ENCODE results near the gene STRA8.
"Not testable (repeated sequence)": the region's sequence is repeated elsewhere in the genome, so short reads cannot be mapped to it uniquely, and the experiment has no call there.

Gene STRA8

DNA sequence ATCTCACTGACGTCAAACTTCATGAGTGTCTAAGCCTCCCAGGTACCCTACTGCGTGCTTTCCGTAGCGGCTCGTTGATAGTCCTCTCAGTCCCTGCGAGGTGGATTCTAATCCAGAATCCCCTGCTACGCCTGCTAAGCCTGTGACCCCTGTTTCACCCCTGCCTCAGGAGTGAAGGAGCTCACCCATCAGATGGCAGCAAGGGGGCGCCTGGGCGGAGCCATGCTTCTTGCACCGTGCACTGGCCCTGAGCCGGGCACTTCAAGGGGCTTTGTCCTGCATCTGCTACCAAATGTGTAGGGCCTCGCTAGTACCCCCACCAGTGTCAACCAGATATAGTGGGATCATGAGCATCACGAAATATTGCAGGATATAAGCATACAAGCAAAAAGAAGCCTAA, 918 bp upstream of the STRA8 start:
- TF ChIP-seq, protein P1, sequence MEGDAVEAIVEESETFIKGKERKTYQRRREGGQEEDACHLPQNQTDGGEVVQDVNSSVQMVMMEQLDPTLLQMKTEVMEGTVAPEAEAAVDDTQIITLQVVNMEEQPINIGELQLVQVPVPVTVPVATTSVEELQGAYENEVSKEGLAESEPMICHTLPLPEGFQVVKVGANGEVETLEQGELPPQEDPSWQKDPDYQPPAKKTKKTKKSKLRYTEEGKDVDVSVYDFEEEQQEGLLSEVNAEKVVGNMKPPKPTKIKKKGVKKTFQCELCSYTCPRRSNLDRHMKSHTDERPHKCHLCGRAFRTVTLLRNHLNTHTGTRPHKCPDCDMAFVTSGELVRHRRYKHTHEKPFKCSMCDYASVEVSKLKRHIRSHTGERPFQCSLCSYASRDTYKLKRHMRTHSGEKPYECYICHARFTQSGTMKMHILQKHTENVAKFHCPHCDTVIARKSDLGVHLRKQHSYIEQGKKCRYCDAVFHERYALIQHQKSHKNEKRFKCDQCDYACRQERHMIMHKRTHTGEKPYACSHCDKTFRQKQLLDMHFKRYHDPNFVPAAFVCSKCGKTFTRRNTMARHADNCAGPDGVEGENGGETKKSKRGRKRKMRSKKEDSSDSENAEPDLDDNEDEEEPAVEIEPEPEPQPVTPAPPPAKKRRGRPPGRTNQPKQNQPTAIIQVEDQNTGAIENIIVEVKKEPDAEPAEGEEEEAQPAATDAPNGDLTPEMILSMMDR (conservative IDR thresholded peaks at IDR 0.05; ENCODE audit: control insufficient read depth, insufficient read depth, low read depth, low read length): peak; percentile 26
- no peak for DNase-seq (ENCODE audit: low read depth)
- H3K4me3 ChIP-seq (ENCODE audit: control insufficient read depth, low read depth, low read length): no peak overlapping the region

DNA sequence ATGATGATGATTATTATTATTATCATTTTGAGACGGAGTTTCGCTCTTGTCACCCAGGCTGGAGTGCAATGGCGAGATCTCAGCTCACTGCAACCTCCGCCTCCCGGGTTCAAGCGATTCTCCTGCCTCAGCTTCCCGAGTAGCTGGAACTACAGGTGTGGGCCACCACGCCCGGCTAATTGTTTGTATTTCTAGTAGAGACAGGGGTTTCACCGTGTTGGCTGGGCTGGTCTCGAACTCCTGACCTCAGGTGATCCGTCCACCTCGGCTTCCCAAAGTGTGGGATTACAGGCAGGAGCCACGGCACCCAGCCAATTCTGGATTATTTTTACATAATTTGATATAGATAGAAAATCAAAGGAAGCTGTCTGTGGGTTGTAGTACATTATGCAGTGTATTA, 457 bp downstream of the STRA8 start:
- not testable (repeated sequence) for H3K4me3 ChIP-seq (ENCODE audit: control insufficient read depth, low read depth, low read length); DNase-seq (ENCODE audit: low read depth)

DNA sequence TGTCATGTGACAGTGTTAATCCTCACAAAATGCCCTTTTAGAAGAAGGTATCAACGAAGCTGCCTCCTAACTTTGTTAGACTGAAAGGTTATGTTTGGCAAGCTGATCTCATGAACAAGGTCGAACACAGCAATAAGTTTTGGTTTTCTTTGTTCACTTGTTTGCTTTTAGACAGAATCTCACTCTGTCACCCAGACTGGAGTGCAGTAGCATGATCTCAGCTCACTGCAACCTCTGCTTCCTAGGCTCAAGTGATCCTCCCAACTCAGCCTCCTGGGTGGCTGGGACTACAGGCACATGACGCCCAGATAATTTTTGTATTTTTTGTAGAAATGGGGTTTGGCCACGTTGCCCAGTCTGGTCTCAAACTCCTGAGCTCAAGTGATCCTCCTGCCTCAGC, 1.1 kb downstream of the STRA8 start:
- no peak overlapping the region for H3K4me3 ChIP-seq (ENCODE audit: control insufficient read depth, low read depth, low read length)
- DNase-seq (ENCODE audit: low read depth): no peak

DNA sequence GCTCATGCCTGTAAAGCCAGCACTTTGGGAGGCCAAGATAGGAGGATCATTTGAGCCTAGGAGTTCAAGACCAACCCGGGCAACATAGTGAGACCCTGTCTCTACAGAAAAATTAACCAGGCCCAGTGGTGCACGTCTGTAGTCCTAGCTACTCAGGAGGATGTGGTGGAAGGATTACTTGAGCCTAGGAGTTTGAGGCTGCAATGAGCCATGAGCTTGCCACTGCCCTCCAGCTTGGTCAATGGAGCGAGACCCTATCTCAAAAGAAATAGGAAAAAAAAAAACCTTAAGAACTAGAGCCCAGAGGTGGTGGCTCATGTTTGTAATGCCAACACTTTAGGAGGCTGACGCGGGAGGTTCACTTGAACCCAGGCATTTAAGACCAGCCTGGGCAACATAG, 2.2 kb downstream of the STRA8 start:
- no peak overlapping the region for H3K4me3 ChIP-seq (ENCODE audit: control insufficient read depth, low read depth, low read length)
- TF ChIP-seq, protein P1 (conservative IDR thresholded peaks at IDR 0.05; ENCODE audit: control insufficient read depth, insufficient read depth, low read depth, low read length): no peak
- DNase-seq (ENCODE audit: low read depth): no peak

More for the DNA sequence above, 1.1 kb downstream of the STRA8 start:
- TF ChIP-seq, protein P1 (conservative IDR thresholded peaks at IDR 0.05; ENCODE audit: control insufficient read depth, insufficient read depth, low read depth, low read length): no peak

DNA sequence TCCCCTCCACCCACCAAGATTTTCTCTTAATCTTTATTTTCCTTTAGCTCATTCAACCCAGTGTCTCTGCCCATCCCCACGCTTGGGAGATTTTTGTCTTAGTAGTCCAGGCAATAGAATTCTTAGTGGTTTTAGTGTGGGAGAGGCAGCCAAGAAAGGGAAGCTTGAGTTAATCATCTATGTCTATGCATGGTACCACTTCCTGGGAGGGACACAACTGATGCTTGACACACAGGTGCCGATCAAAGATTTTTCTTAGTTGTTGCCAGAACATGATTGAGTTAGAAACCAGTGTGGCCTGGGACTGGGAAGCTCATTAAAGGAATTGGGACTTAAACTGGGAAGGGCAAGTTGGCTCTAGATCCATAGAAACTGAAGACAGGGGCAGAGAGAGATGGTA, 3.1 kb downstream of the STRA8 start:
- DNase-seq (ENCODE audit: low read depth): no peak
- TF ChIP-seq, protein P1 (conservative IDR thresholded peaks at IDR 0.05; ENCODE audit: control insufficient read depth, insufficient read depth, low read depth, low read length): no peak
- H3K4me3 ChIP-seq (ENCODE audit: control insufficient read depth, low read depth, low read length): no peak overlapping the region

DNA sequence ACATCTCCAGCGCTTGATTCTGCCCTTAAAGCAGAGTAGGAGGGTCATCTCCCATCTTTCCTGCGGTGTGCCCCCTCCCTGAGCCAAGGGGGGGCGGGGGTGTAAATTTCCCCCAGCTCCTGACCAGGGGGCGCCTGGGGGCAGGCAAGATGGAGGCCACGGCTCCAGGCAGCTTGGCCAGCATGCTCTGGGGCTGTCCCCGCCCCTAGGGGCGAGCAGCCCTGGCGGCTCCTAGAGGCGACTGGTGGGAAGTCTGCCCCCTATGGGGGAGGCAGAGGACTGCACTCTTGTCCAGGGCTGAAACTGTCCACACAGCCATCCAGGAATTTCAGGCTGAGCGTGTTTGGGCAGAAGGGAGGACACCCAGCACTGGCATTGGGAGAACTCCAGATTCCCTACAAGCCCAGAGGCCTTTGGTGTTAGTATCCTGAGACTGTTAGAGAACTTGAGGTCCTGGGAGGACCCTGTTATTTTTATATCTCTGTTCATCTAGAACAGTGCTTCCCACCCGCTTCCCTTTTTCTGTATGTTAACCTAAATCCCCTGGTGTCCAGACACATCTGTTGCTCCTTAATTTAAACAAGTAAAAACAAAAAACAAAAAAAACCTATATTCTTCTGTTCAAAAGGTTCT, 4.6 kb downstream of the STRA8 start:
- no peak for DNase-seq (ENCODE audit: low read depth)
- TF ChIP-seq, protein P1 (conservative IDR thresholded peaks at IDR 0.05; ENCODE audit: control insufficient read depth, insufficient read depth, low read depth, low read length): peak; percentile 42
- H3K4me3 ChIP-seq (ENCODE audit: control insufficient read depth, low read depth, low read length): no peak overlapping the region

DNA sequence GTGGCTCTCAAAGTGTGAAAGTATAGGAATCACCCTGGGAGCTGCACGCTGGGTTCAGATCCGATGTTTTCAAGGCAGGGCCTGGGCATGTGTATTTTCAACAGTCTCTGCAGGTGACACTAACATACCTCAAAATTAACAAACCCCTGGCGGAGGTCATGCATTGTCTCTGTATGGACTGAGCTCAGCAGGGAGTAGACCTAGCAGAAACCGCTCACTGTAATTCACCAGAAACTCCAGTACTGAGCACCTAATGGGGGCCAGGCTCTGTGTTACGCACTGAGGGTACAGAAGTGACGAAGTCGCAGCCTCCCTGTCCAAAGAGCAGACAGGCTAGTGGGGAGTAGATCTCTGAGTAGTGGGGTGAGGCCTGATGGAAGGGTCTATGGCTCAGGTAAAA, 5.6 kb downstream of the STRA8 start:
- DNase-seq (ENCODE audit: low read depth): no peak
- no peak overlapping the region for H3K4me3 ChIP-seq (ENCODE audit: control insufficient read depth, low read depth, low read length)
- TF ChIP-seq, protein P1 (conservative IDR thresholded peaks at IDR 0.05; ENCODE audit: control insufficient read depth, insufficient read depth, low read depth, low read length): no peak

Measured in fibroblast of mammary gland (primary cell).